GM19372 (cell line): ENCODE measurements around the gene SLC26A4.

ENCODE experiments used
- ATAC-seq: cut with Tn5 transposase; IDR thresholded peaks from one replicate; pipeline ENCODE4 v1.9.1; 2021; ENCODE audit warnings: mild to moderate bottlenecking, low read depth, moderate library complexity; ENCODE audit not compliant: unreplicated experiment

SLC26A4 gene

GRCh38 chr7:107693396-107693795 lies 32.8 kb downstream of the SLC26A4 start:
- ATAC-seq, result no peak

GRCh38 chr7:107694386-107694785 lies 33.8 kb downstream of the SLC26A4 start:
- ATAC-seq, result no peak

GRCh38 chr7:107696330-107696946 lies 35.8 kb downstream of the SLC26A4 start:
- ATAC-seq, result no peak

- ATAC-seq, result no peak
Measured at GRCh38 chr7:107697321-107698049, 36.9 kb downstream of the SLC26A4 start.

- ATAC-seq, result no peak
Measured at GRCh38 chr7:107700570-107700969, 39.9 kb downstream of the SLC26A4 start.

- no peak for ATAC-seq
Measured at GRCh38 chr7:107701191-107701590, 40.6 kb downstream of the SLC26A4 start.

- no peak for ATAC-seq
Measured at GRCh38 chr7:107703219-107703618, 42.6 kb downstream of the SLC26A4 start.

GRCh38 chr7:107703872-107704271 lies 43.2 kb downstream of the SLC26A4 start:
- no peak for ATAC-seq

GRCh38 chr7:107708956-107709355 lies 48.3 kb downstream of the SLC26A4 start:
- no peak for ATAC-seq

- ATAC-seq, result no peak
Measured at GRCh38 chr7:107711301-107711700, 50.7 kb downstream of the SLC26A4 start.

GRCh38 chr7:107712025-107712424 lies 51.4 kb downstream of the SLC26A4 start:
- ATAC-seq, result no peak

GRCh38 chr7:107712896-107713295 lies 52.3 kb downstream of the SLC26A4 start:
- ATAC-seq, result no peak

- ATAC-seq, result no peak
Measured at GRCh38 chr7:107715531-107715930, 54.9 kb downstream of the SLC26A4 start.

GRCh38 chr7:107718456-107719193 lies 58.0 kb downstream of the SLC26A4 start:
- no peak for ATAC-seq

GRCh38 chr7:107721286-107721685 lies 60.7 kb downstream of the SLC26A4 start:
- no peak for ATAC-seq

- ATAC-seq, result no peak
Measured at GRCh38 chr7:107723255-107723654, 62.6 kb downstream of the SLC26A4 start.

- no peak for ATAC-seq
Measured at GRCh38 chr7:107725138-107725740, 64.6 kb downstream of the SLC26A4 start.

GRCh38 chr7:107726356-107727130 lies 65.9 kb downstream of the SLC26A4 start:
- no peak for ATAC-seq

- no peak for ATAC-seq
Measured at GRCh38 chr7:107728276-107728675, 67.6 kb downstream of the SLC26A4 start.
